Fibroblast of lung (primary cell): ENCODE results near the gene COL8A2.

Experiments
- CTCF ChIP-seq, 2 donors: IDR thresholded peaks in 1 of 2; conservative IDR thresholded peaks in 1 of 2; 1 replicate in 1 of 2; 2 replicates in 1 of 2; pipeline ENCODE4 v1.5.1; 2011 to 2012; ENCODE audit warnings: low read length in 2 of 2, control low read depth in 1 of 2, inconsistent platforms in 1 of 2, low read depth in 1 of 2, mild to moderate bottlenecking in 1 of 2
- EZH2 ChIP-seq: IDR thresholded peaks from 2 replicates; pipeline ENCODE4 v1.5.1; 2012; ENCODE audit warnings: low read length, control low read depth, mild to moderate bottlenecking; ENCODE audit errors: missing control alignments

DNA sequence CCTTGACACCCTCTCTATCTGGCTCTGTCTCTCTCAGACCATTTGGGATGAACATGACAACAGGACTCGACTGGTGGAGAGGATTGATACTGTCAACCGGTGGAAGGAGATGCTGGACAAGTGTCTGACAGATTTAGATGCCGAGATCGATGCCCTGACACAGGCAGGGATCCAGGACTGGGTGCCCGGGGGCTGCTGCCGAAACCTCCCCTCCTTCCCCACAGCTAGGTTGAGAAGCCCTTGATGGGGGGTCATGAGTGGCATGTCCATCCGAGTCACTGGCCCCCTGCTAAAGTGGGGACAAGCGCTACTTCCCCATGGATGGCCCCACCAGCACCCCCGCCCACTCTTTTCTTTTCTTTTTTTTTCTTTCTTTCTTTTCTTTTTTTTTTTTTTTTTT, 39.9 kb downstream of the COL8A2 start:
- TF ChIP-seq CTCF (conservative IDR thresholded peaks at IDR 0.05 in 1 of 2, IDR thresholded peaks at IDR 0.05 in 1 of 2; ENCODE audit: low read depth in 1 of 2, low read length in 2 of 2) (no peak), EZH2 (no peak)
